ENCODE measurements around the gene PCBP4.

Gene PCBP4

GRCh38 chr3:52007291-52007690 is 40.0 kb upstream of the PCBP4 start:
- TF ChIP-seq, protein P1, sequence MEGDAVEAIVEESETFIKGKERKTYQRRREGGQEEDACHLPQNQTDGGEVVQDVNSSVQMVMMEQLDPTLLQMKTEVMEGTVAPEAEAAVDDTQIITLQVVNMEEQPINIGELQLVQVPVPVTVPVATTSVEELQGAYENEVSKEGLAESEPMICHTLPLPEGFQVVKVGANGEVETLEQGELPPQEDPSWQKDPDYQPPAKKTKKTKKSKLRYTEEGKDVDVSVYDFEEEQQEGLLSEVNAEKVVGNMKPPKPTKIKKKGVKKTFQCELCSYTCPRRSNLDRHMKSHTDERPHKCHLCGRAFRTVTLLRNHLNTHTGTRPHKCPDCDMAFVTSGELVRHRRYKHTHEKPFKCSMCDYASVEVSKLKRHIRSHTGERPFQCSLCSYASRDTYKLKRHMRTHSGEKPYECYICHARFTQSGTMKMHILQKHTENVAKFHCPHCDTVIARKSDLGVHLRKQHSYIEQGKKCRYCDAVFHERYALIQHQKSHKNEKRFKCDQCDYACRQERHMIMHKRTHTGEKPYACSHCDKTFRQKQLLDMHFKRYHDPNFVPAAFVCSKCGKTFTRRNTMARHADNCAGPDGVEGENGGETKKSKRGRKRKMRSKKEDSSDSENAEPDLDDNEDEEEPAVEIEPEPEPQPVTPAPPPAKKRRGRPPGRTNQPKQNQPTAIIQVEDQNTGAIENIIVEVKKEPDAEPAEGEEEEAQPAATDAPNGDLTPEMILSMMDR (conservative IDR thresholded peaks at IDR 0.05; ENCODE audit: low read depth, low read length), result no peak
- no peak overlapping the region for H3K4me3 ChIP-seq (ENCODE audit: low read length)
- DNase-seq (ENCODE audit: low read depth), result no peak

DNA sequence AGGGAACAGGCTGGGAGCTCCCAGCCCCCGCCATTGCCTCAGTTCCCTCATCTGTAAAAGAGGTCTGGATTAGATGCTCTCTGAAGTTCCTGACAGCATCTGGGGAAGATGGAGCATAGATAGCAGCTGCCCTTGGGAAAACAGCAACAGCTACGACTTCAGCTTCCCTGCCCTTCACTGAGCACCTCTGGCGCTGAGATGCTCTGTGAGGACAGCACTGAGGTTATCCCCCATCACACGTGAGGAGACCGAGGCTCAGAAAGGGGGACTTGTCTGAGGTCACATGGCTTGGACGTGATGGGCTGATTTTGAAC is 39.5 kb upstream of the PCBP4 start:
- H3K4me3 ChIP-seq (ENCODE audit: low read length), result no peak overlapping the region
- TF ChIP-seq, protein P1 (conservative IDR thresholded peaks at IDR 0.05; ENCODE audit: low read depth, low read length), result no peak
- DNase-seq (ENCODE audit: low read depth), result no peak

DNA sequence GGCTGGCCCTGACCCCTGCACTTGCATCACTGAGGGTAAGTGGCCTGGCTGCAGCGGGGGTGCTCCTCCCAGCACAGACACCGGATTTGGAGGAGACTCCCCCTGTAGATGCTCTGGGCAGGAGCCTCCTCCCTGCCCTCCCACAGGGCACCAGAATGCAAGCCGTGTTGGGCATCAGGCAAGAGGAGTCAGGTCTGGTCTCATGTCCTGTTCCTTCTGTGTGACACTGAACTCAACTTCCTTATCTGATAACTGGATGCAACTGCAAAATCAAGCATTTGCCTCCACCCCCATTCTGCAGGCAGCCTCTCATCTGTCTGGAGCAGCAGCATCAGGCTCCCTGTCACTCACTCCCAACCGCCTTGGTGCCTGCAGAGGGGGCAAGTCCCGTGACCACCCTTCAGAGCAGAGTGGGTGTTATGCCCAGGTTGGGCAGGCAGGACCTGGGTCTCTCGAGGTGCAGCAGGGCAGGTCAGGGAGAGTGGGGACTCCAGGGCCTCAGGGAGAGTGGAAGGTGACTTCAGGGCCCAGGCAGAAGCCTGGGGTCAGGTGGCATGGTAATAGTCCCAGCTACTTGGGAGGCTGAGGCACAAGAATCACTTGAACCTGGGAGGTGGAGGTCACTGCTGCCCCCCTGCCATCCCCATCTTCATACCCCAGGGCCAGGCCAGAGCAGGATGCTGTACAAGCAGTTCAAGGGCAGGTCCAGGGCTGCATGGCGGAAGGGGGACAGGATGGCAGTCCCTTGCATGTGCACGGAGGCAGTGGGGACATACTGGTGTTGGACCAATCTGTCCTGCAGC is 39.0 kb upstream of the PCBP4 start:
- H3K4me3 ChIP-seq (ENCODE audit: low read length), result no peak overlapping the region

GRCh38 chr3:52005571-52005986 is 38.3 kb upstream of the PCBP4 start:
- DNase-seq (ENCODE audit: low read depth), result peak; percentile 58
- TF ChIP-seq, protein P1 (conservative IDR thresholded peaks at IDR 0.05; ENCODE audit: low read depth, low read length), result no peak
- no peak overlapping the region for H3K4me3 ChIP-seq (ENCODE audit: low read length)

More for the DNA sequence above, 39.0 kb upstream of the PCBP4 start:
- TF ChIP-seq, protein P1 (conservative IDR thresholded peaks at IDR 0.05; ENCODE audit: low read depth, low read length), result no peak
- no peak for DNase-seq (ENCODE audit: low read depth)

GRCh38 chr3:52004906-52005395 is 37.7 kb upstream of the PCBP4 start:
- TF ChIP-seq, protein P1 (conservative IDR thresholded peaks at IDR 0.05; ENCODE audit: low read depth, low read length), result no peak
- no peak overlapping the region for H3K4me3 ChIP-seq (ENCODE audit: low read length)
- DNase-seq (ENCODE audit: low read depth), result no peak

GRCh38 chr3:52004163-52004787 is 37.0 kb upstream of the PCBP4 start:
- no peak overlapping the region for H3K4me3 ChIP-seq (ENCODE audit: low read length)
- DNase-seq (ENCODE audit: low read depth), result peak; percentile 43
- TF ChIP-seq, protein P1 (conservative IDR thresholded peaks at IDR 0.05; ENCODE audit: low read depth, low read length), result peak; percentile 88

DNA sequence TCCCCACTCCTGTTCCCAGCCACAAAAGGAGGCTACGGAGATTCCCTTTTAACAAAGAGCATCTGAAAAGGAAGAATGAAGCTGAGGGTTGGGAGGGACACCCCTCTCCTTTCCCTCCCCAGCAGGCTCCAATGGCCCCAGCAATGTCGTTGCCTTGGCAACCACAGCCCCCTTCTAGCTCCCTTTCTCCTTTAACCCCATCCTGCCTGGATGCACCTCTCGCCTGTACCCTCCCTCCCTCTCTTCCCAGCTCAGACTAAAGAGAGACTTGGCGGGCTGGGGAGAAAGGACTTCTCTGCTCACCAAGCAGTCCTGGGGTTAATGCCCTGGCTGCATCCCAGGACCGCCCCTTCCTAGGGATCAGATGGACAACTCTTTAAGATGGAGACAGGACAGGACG is 35.5 kb upstream of the PCBP4 start:
- H3K4me3 ChIP-seq (ENCODE audit: low read length), result no peak overlapping the region
- DNase-seq (ENCODE audit: low read depth), result no peak
- TF ChIP-seq, protein P1 (conservative IDR thresholded peaks at IDR 0.05; ENCODE audit: low read depth, low read length), result no peak
